Inflammatory macrophage (primary cell): ENCODE results near the gene RNPEPL1.
"Not testable (repeated sequence)": the region's sequence is repeated elsewhere in the genome, so short reads cannot be mapped to it uniquely, and the experiment has no call there.

Experiments used
- DNase-seq, 2 donors: peaks; one replicate each; pipeline ENCODE4 v3.0.0-alpha.2; 2020 to 2022

Gene RNPEPL1

DNA sequence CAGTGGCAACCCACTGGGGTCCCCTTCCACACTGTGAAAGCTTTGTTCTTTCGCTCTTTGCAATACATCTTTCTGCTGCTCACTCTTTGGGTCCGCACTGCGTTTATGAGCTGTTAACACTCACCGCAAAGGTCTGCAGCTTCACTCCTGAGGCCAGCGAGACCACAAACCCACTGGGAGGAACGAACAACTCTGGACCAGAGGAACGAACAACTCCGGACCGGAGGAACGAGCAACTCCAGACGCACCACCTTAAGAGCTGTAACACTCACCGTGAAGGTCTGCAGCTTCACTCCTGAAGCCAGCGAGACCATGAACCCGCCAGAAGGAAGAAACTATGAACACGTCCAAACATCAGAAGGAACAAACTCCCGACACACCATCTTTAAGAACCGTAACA, 29.2 kb upstream of the RNPEPL1 start:
- not testable (repeated sequence) for DNase-seq

DNA sequence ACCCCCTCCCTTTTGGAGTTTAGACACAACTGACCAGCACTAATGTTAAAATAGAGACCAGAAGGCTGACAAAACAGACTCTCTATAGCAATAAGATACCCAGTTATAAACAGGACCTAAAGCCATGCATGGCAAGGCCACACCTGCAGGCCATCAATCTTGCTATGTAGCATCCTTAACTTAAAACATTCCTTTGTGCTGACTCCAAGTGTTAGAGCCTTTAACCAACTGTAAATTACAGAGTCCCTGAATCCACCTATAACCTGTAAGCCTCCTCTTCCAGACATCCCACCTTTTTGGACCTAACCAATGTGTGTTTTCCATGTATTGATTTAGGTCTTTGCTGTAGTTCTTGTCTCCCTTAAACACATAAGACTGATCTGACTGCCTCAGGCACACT, 28.4 kb upstream of the RNPEPL1 start:
- no peak for DNase-seq

- DNase-seq = no peak
Observed at GRCh38 chr2:240551288-240551687, 17.0 kb upstream of the RNPEPL1 start.

DNA sequence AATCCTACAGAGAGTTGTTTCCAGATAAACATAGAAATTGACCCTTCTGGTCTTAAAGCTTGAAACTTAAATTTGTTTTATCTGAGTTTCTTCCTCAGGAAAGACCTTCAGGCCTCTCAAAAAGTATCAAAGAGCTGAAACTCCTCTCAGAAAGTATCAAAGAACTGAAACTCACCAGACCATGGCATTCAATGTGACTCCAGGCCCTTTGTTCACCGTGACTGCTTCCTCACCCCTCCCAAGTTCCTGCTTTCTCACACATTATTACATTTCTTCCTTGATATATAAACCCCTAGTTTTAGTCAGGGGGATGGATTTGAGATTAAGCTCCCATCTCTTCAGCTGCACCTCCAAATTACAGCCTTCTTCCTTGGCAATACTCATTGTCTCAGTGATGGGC, 16.5 kb upstream of the RNPEPL1 start:
- no peak for DNase-seq

DNA sequence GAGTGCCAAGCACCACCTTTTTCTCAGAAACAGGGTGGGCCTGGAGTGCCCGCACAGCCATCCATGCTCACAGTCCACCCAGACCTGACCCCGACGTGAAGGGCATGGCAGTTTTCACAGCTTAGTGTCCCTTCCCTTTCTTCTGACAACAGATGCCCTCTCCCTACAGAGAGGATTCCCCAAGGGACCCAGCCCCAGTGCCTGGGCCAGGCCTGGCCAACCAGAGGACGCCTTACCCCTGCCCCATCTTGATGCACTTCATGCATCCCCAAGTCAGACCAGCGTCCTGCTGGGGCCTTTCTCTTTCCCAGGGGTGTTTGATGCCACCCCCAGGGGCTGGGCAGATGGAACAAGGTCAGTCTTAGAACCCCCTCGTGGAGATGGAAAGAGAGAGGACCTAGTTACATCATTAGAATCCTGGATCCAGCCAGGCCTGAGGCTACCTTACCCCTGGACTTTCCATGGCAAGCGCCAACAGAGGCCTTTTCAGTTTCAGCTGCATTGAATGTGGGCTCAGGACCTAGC, 14.3 kb upstream of the RNPEPL1 start:
- no peak for DNase-seq

- no peak for DNase-seq
Observed at GRCh38 chr2:240554767-240555493, 13.4 kb upstream of the RNPEPL1 start.

DNA sequence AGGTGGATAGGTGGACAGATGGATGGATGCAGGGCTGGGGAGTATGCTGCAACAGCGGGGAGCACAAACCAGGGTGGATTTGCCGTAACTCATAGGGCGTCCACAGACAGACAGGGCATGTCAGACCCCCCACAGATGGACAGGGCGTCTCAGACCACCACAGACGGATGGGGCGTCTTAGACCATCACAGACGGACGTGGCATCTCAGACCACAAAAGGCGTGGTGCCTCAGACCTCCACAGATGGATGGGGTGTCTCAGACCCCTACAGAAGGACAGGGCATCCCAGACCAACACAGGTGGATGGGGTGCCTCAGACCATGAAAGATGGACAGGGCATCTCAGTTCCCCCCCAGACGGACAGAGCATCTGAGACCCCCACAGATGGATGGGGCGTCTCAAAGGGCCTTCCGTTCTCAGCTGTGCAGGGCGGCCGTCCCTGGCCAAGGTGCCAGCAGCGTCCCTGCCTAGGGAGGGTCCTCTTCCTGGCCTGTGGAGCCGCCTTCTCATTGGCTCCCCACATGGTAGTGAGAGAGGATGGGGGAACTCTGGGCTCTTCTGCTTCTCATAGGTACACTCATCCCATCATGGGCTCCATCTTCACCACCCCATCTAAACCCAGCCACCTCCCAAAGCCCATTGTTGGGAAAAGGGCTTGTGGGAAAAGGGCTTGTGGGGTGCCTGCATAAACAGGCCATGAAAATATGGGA, 12.6 kb upstream of the RNPEPL1 start:
- no peak for DNase-seq

GRCh38 chr2:240556553-240557100, 11.7 kb upstream of the RNPEPL1 start:
- DNase-seq = peak; percentile 28 to 38

DNA sequence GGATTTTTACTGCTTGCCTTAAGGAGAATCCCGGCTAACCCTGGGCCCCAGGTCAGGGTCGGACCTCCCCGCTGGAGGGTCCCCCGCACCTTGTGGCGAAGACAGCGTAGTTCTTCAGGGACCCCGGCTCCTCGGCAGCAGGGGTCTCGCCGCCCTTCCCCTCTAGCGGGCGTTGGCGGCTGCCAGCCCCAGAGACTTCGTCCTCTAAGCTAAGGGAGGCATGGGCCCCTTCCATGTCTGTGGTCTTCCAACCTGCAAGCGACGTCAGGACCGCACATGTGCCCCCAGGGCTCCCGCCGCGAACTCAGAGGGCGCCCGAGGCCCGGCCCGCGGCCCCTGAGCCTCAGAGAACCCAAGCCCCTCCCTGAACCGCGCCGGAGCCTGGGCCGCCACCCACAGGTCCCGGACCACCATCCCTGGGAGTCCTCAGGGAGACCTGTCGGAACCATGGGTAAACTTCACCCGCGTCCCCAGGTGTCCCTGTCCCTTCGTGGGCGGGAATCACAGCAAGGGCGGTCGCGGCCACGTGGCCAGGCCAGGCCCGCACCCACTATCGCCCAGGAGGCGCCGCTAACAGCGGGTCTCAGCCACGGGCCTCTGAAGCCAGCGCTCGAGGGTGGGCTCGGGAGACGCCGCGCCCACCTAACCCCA, 11.1 kb upstream of the RNPEPL1 start:
- DNase-seq = no peak

- DNase-seq = peak; percentile 72 to 79
Observed at GRCh38 chr2:240557808-240558207, 10.5 kb upstream of the RNPEPL1 start, which contains the start of gene ANKMY1. TSS of gene ANKMY1 (minus strand) at chr2:240557988. CDS start at chr2:240557335, 653 bp downstream.

- no peak for DNase-seq
Observed at GRCh38 chr2:240558236-240558761, 10.0 kb upstream of the RNPEPL1 start.

DNA sequence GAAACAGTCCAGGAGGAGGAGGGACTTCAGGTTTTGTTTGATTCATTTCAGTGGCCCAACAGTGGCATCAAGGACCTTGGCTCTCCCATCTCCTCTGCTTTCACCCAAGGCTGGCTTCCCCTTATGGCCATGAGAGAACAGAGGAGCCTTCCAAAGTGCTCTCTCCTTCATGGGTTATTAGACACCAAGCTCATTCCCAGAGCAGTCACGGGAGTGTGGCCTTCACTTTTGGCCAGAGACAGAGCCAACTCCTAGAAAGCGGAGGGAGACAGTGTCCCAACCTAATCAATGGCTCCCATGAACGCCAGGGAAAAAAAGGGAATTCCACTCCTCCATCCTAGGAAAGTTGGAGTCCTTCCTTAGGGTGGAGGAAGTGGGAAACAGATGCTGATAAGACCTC, 9.0 kb upstream of the RNPEPL1 start:
- no peak for DNase-seq

- DNase-seq = peak; percentile 98 to 99
Observed at GRCh38 chr2:240560084-240560479, 8.2 kb upstream of the RNPEPL1 start, which contains the start of gene DUSP28. TSS of gene DUSP28 (plus strand) at chr2:240560357. CDS start at chr2:240560685, 328 bp downstream.

- peak; percentile 99 for DNase-seq
Observed at GRCh38 chr2:240560480-240561324, 7.6 kb upstream of the RNPEPL1 start.

GRCh38 chr2:240561325-240561971, 6.8 kb upstream of the RNPEPL1 start:
- DNase-seq = peak; percentile 84 to 88

- DNase-seq = not testable (repeated sequence)
Observed at GRCh38 chr2:240563231-240563630, 5.1 kb upstream of the RNPEPL1 start.

- DNase-seq = no peak
Observed at GRCh38 chr2:240563951-240564560, 4.2 kb upstream of the RNPEPL1 start.

- peak; percentile 11 to 19 for DNase-seq
Observed at GRCh38 chr2:240564561-240565332, 3.5 kb upstream of the RNPEPL1 start.

DNA sequence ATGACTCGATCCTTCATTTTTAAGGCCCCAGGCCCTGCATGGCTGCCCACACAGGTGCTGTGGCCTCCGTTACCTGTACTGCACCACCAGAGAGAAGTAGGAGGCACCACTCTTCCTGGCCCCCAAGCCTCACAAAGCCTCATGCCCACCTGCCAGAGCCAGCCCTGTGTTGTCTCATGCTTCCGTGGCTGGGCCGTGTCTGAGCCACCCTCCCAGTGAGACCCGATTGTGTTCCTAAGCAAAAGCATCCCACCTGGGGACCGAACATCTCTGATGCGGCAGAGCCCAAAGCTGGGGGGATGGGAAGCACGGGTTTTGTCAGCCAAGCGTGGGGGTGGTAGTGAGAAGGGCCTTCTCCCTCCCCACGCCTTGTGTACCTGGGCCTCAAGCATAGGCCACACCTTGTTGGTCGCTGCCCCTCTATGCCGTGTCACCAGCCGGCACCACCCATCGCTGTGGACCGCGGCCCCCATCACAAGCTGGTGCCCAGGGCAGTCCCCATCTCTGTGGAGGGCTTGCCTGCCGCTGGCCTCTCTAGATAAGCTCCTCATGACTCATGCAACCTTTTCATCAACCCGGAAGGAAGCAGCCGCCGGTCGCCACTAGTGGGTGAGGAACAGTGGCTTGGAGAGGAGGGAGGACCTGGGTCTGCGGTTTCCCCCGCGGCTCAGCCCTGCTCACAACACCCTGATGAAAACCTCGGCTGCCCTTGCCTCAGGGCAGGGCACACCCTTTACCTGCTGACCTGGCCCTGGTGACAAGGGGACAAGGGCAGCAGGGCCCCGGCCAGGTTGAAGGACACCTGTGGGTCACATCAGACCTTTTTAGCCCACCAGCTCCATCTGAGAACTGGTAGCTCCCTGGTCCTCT, 2.7 kb upstream of the RNPEPL1 start:
- DNase-seq = peak; percentile 89 to 93
